ENCODE data around the gene BRSK2. TPM values are rescaled to one million over a fixed set of nuclear protein-coding genes. Genes with fewer than 3 reads are reported as not detected.
"Not testable (repeated sequence)": the region's sequence is repeated elsewhere in the genome, so short reads cannot be mapped to it uniquely, and the experiment has no call there.

BRSK2 gene
- total RNA-seq, 1 donor from 2014 or later, result 0.52 TPM

- Histone ChIP-seq H3K27ac (replicated peaks) (no peak overlapping the region), H3K27me3 (ENCODE audit: low read depth) (no peaks in the 10 kb centered on the region), H3K36me3 (no peaks in the 10 kb centered on the region), H3K4me1 (peaks cover 6% of the 10 kb centered on the region), H3K4me3 (no peak overlapping the region), H3K9me3 (replicated peaks) (no peaks in the 10 kb centered on the region)
- TF ChIP-seq, protein P1, sequence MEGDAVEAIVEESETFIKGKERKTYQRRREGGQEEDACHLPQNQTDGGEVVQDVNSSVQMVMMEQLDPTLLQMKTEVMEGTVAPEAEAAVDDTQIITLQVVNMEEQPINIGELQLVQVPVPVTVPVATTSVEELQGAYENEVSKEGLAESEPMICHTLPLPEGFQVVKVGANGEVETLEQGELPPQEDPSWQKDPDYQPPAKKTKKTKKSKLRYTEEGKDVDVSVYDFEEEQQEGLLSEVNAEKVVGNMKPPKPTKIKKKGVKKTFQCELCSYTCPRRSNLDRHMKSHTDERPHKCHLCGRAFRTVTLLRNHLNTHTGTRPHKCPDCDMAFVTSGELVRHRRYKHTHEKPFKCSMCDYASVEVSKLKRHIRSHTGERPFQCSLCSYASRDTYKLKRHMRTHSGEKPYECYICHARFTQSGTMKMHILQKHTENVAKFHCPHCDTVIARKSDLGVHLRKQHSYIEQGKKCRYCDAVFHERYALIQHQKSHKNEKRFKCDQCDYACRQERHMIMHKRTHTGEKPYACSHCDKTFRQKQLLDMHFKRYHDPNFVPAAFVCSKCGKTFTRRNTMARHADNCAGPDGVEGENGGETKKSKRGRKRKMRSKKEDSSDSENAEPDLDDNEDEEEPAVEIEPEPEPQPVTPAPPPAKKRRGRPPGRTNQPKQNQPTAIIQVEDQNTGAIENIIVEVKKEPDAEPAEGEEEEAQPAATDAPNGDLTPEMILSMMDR (IDR thresholded peaks at IDR 0.05; ENCODE audit: borderline replicate concordance), result no peak
- no peak for DNase-seq
- intact Hi-C loops (cut with micrococcal nuclease), result no loop called here
Observed at GRCh38 chr11:1343391-1344055, 46.2 kb upstream of the BRSK2 start.

- TF ChIP-seq, protein P1 (IDR thresholded peaks at IDR 0.05; ENCODE audit: borderline replicate concordance), result no peak
- Histone ChIP-seq H3K27ac (replicated peaks) (no peak overlapping the region), H3K4me3 (no peak overlapping the region), H3K4me1 (peaks cover 6% of the 10 kb centered on the region), H3K36me3 (no peaks in the 10 kb centered on the region), H3K27me3 (ENCODE audit: low read depth) (peaks cover 5% of the 10 kb centered on the region), H3K9me3 (replicated peaks) (no peaks in the 10 kb centered on the region)
- intact Hi-C loops (cut with micrococcal nuclease), result no loop called here
- DNase-seq, result no peak
Observed at GRCh38 chr11:1344056-1344635, 45.6 kb upstream of the BRSK2 start.

DNA sequence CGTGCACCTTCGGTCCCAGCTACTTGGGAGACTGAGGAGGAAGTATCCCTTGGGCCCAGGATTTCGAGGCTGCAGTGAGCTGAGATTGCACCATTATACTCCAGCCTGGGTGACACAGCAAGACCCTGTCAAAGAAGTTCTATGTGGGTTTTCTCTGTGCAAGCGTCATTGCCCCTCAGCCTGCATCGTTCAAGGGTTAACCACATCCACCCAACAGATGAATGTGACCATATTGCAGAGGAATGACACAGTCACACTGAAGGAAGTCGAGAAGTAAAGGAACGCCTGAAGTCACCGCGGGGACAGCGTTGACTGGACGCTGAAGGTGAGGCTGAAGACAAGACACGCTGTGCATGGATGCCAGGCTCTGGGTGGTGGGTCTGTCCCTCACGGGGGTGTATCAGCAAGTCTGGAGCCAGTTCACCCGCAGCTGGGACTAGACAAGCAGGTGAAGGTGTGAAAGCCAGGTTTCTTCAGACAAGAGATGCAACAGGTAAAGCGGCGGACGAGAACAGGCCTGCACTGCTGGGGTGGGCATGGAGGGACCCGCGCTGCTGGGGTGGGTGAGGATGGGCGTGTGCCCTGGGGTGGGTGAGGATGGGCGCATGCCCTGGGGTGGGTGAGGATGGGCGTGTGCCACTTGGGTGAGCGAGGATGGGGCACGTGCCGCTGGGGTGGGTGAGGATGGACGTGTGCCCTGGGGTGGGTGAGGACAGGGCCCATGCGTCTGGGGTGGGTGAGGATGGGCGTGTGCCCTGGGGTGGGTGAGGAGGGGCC, 43.8 kb upstream of the BRSK2 start:
- Histone ChIP-seq H3K9me3 (replicated peaks) (no peaks in the 10 kb centered on the region), H3K36me3 (no peaks in the 10 kb centered on the region), H3K4me3 (no peak overlapping the region), H3K4me1 (peaks cover 6% of the 10 kb centered on the region), H3K27me3 (ENCODE audit: low read depth) (peaks cover 19% of the 10 kb centered on the region), H3K27ac (replicated peaks) (no peak overlapping the region)
- TF ChIP-seq, protein P1 (IDR thresholded peaks at IDR 0.05; ENCODE audit: borderline replicate concordance), result no peak
- DNase-seq, result no peak
- intact Hi-C loops (cut with micrococcal nuclease), result no loop called here

GRCh38 chr11:1346669-1347390, 42.9 kb upstream of the BRSK2 start:
- Histone ChIP-seq H3K27me3 (ENCODE audit: low read depth) (peaks cover 23% of the 10 kb centered on the region), H3K4me1 (peaks cover 6% of the 10 kb centered on the region), H3K9me3 (replicated peaks) (no peaks in the 10 kb centered on the region), H3K27ac (replicated peaks) (no peak overlapping the region), H3K4me3 (no peak overlapping the region), H3K36me3 (no peaks in the 10 kb centered on the region)
- no peak for DNase-seq
- intact Hi-C loops (cut with micrococcal nuclease), result no loop called here
- TF ChIP-seq, protein P1 (IDR thresholded peaks at IDR 0.05; ENCODE audit: borderline replicate concordance), result no peak

DNA sequence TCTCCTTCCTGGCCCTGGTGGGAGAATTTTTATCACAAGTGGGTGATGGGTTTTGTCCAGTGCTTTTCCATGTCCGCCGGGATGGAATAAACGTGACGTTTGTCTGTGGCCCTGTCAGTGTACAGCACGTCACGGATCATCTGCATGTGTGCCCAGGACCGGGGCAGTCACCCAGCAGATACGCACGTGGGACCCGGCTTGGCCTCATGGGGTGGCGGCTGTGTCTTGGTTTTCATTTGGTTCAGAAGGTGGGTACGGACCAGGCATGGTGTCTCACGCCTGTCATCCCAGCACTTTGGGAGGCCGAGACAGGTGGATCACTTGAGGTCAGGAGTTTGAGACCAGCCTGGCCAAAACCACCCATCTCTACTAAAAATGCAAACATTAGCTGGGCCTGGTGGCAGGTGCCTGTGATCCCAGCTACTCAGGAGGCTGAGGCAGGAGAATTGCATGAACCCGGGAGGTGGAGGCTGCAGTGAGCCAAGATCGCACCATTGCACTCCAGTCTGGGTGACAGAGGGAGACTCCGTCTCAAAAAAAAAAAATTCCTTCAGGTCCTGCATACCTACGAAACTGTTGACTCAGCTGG, 42.2 kb upstream of the BRSK2 start:
- peaks cover 23% of the 10 kb centered on the region for H3K27me3 ChIP-seq (ENCODE audit: low read depth)
- H3K27ac ChIP-seq (replicated peaks); H3K4me3 ChIP-seq; H3K36me3 ChIP-seq; DNase-seq; H3K4me1 ChIP-seq; H3K9me3 ChIP-seq (replicated peaks); intact Hi-C loops (cut with micrococcal nuclease): not testable (repeated sequence)
